Right lobe of liver (tissue), 6 donors: Measurements from ENCODE around the gene ARHGAP33. TPM values are rescaled to one million over a fixed set of nuclear protein-coding genes. Genes with fewer than 3 reads are reported as not detected.

Experiments
- ATAC-seq, 4 donors: fragments of 200-7000 bp; cut with Tn5 transposase; one replicate each; pipeline ENCODE4 v1.9.1; 2020; ENCODE audit warnings: mild to moderate bottlenecking in 4 of 4, moderate library complexity in 4 of 4
- DNase-seq, 3 donors: peaks; one replicate each; pipeline ENCODE4 v3.0.0-alpha.2; 2020
- H3K27ac ChIP-seq, 3 donors: fragments of 200-600 bp; one replicate each; pipeline ENCODE4 v1.8.0; 2022
- H3K27me3 ChIP-seq, 2 donors: fragments of 200-600 bp; one replicate each; pipeline ENCODE4 v1.8.0; 2022
- H3K36me3 ChIP-seq, 4 donors: fragments of 200-600 bp; sonication (generic) in 1 of 4; one replicate each; pipeline versions ENCODE4 v1.5.1 to v1.8.0; 2017 to 2022; ENCODE audit warnings: control low read depth in 1 of 4
- H3K4me1 ChIP-seq, 4 donors: fragments of 200-600 bp; sonication (generic) in 1 of 4; one replicate each; pipeline versions ENCODE4 v1.5.1 to v1.8.0; 2017 to 2022; ENCODE audit warnings: control low read depth in 1 of 4
- H3K4me3 ChIP-seq, 3 donors: fragments of 200-600 bp; one replicate each; pipeline ENCODE4 v1.8.0; 2022
- H3K9me3 ChIP-seq, 4 donors: fragments of 200-600 bp; sonication (generic) in 1 of 4; one replicate each; pipeline versions ENCODE4 v1.5.1 to v1.8.0; 2017 to 2022; ENCODE audit warnings: control low read depth in 1 of 4
- CTCF ChIP-seq, 4 donors: fragments of 200-600 bp in 3 of 4; fragments of 450-650 bp in 1 of 4; IDR thresholded peaks; one replicate each; pipeline versions ENCODE4 v1.5.1 to v1.8.0; 2016 to 2022; ENCODE audit warnings: antibody characterized with exemption in 4 of 4, mild to moderate bottlenecking in 2 of 4
- POLR2A ChIP-seq: fragments of 450-650 bp; IDR thresholded peaks from one replicate; pipeline ENCODE4 v1.6.1; 2017; ENCODE audit warnings: antibody characterized with exemption, mild to moderate bottlenecking
- WGBS: methylation state at CpG from one replicate; pipeline ENCODE4 v1.1.6; 2018; ENCODE audit warnings: low coverage, low lambda C conversion rate; ENCODE audit not compliant: insufficient coverage; ENCODE audit errors: missing lambda C conversion rate; 5-methylcytosine and 5-hydroxymethylcytosine counted together
- intact Hi-C, 2 donors: fragments of 100-400 bp; cut with DNase I; formaldehyde crosslinking; loops; one replicate each; pipeline versions ENCODE4 v1.11.2 to v1.14.1; 2022
- total RNA-seq, 6 experiments: library from RNA; depleted of rRNA in 2 of 6; stranded (reverse); fragments of >200 nt in 2 of 6; fragmentation: NEBNext Ultra II Directional in 3 of 6; extraction: Animal tissue kit (Norgen Biotek cat#: 25700) in 3 of 6; gene quantifications; one replicate each; pipeline versions ENCODE4 v1.1.0 to v1.2.4, GENCODE V29; 2016 to 2023
- donor health status: DM: no; HTN: yes; CAD: no.
- donor health status: DM: no; HTN: no; CAD: no.
- donor health status: DM: no; HTN: no; CAD: no.
- donor health status: DM: no; HTN: yes; CAD: no.
- donor health status: DM: no; HTN: yes; CAD: no.

ARHGAP33 gene
- total RNA-seq, 6 experiments from 2014 or later, result 0.37 to 5.2 (median 3.1) TPM

GRCh38 chr19:35739275-35740107 is 35.9 kb upstream of the ARHGAP33 start:
- no peak for TF ChIP-seq CTCF (IDR thresholded peaks at IDR 0.05)
- no peak for TF ChIP-seq POLR2A
- Histone ChIP-seq H3K4me3 (peak overlapping the region; percentile 60 to 73 (median 66)), H3K9me3 (no peaks in the 10 kb centered on the region), H3K4me1 (peaks cover 0 to 24% (median 4%) of the 10 kb centered on the region in 4 donors), H3K27ac (peak overlapping the region; percentile 58 to 84 (median 67)), H3K27me3 (no peaks in the 10 kb centered on the region), H3K36me3 (peaks cover 0 to 27% (median 0%) of the 10 kb centered on the region in 4 donors)
- ATAC-seq (no peak), DNase-seq (no peak)
- WGBS, result 67% methylated on average over 13 of the region's 29 CpGs
- intact Hi-C loops, result no loop called here

- no peak for TF ChIP-seq POLR2A
- TF ChIP-seq CTCF (IDR thresholded peaks at IDR 0.05), result no peak
- WGBS, result 0% methylated on average over 5 of the region's 16 CpGs
- Histone ChIP-seq H3K36me3 (peaks cover 0 to 24% (median 0%) of the 10 kb centered on the region in 4 donors), H3K4me3 (peak overlapping the region; percentile 60 to 73 (median 66)), H3K9me3 (no peaks in the 10 kb centered on the region), H3K27ac (peak overlapping the region; percentile 58 to 84 (median 67)), H3K4me1 (peaks cover 0 to 25% (median 4%) of the 10 kb centered on the region in 4 donors), H3K27me3 (no peaks in the 10 kb centered on the region)
- intact Hi-C loops, result no loop called here
- no peak for DNase-seq
- ATAC-seq, result no peak
Observed at GRCh38 chr19:35740108-35740422, 35.3 kb upstream of the ARHGAP33 start.

- peaks cover 0 to 25% (median 4%) of the 10 kb centered on the region in 4 donors for H3K4me1 ChIP-seq
- H3K4me3 ChIP-seq, result peak overlapping the region; percentile 60 to 73 (median 66)
- peak overlapping the region; percentile 67 to 84 (median 72) for H3K27ac ChIP-seq
- intact Hi-C loops, result no loop called here
- DNase-seq (peak; percentile 99), ATAC-seq (peak; percentile 76 to 88 (median 82))
- TF ChIP-seq POLR2A, result peak; percentile 63
- peak in 2 of 4 donors; percentile 16 to 23 for TF ChIP-seq CTCF (IDR thresholded peaks at IDR 0.05)
- peaks cover 0 to 24% (median 0%) of the 10 kb centered on the region in 4 donors for H3K36me3 ChIP-seq
- 0% methylated on average over 19 of the region's 63 CpGs for WGBS
- H3K9me3 ChIP-seq, result no peaks in the 10 kb centered on the region
- H3K27me3 ChIP-seq, result no peaks in the 10 kb centered on the region
Observed at GRCh38 chr19:35740423-35741202, 34.8 kb upstream of the ARHGAP33 start.

- Histone ChIP-seq H3K27me3 (no peaks in the 10 kb centered on the region), H3K4me1 (peaks cover 0 to 27% (median 6%) of the 10 kb centered on the region in 4 donors), H3K4me3 (peak overlapping the region; percentile 60 to 73 (median 66)), H3K9me3 (no peaks in the 10 kb centered on the region), H3K36me3 (peaks cover 0 to 24% (median 0%) of the 10 kb centered on the region in 4 donors), H3K27ac (peak overlapping the region; percentile 59 to 84 (median 72))
- ATAC-seq, result no peak
- 3% methylated on average over 11 of the region's 12 CpGs for WGBS
- intact Hi-C loops, result no loop called here
- TF ChIP-seq CTCF (IDR thresholded peaks at IDR 0.05), result no peak
- no peak for DNase-seq
Observed at GRCh38 chr19:35741203-35741515, 34.2 kb upstream of the ARHGAP33 start.
